ENCODE measurements around the gene CHRDL1.

GRCh38 chrX:110759785-110760184 lies 35.8 kb downstream of the CHRDL1 start:
- TF ChIP-seq GATA2 (IDR thresholded peaks at IDR 0.05; ENCODE audit: low read depth, low read length), result no peak
- no peak for TF ChIP-seq GATA3 (IDR thresholded peaks at IDR 0.05; ENCODE audit: low read depth, low read length)
